GM21723 (cell line): ENCODE results near the gene MYO19.
"Not testable (repeated sequence)": the region's sequence is repeated elsewhere in the genome, so short reads cannot be mapped to it uniquely, and the experiment has no call there.

Source experiments
- ATAC-seq: cut with Tn5 transposase; IDR thresholded peaks from one replicate; pipeline ENCODE4 v1.9.1; 2021; ENCODE audit warnings: mild to moderate bottlenecking, moderate library complexity; ENCODE audit not compliant: unreplicated experiment

Gene MYO19

DNA sequence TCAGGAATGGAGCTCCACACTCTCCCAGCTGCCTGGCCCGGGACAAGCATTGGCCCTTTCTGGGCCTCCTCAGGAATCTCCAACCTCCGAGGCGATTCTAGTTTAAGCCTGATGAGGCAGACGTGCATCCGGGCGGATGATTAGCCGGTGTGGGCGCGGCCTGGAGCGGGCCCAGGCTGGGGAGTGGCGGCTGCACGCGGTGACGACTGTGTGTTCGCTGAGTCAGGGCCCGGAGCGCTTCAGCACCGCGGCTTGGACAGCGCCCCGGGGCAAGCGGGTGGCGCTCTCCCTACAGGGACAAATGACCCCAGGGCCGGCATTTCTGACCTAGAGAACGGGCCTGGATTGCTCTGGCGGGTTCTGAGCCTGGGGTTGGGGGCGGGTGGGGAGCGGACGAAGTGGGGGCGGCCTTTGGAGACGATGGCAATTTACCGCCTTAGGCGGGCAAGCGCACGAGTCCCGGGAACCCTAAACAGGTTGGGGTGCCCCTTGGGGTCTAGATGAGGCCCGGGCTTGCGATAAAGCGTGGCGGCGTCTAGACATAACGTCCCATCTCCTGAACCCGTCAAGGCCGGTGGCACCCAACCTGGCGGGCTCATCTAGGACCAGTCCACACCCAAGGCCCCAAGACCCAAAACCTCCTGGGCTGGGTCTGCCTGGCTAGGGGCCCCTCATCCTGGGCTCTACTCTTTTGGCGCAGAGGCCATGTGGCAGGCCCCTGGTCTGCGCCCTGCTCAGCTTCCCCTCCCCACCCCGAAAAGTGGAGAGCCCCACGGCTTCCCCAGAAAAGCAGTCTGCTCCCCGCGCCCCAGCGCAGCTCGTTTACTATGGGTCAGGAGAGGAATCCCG is 70.5 kb downstream of the MYO19 start:
- ATAC-seq = no peak

DNA sequence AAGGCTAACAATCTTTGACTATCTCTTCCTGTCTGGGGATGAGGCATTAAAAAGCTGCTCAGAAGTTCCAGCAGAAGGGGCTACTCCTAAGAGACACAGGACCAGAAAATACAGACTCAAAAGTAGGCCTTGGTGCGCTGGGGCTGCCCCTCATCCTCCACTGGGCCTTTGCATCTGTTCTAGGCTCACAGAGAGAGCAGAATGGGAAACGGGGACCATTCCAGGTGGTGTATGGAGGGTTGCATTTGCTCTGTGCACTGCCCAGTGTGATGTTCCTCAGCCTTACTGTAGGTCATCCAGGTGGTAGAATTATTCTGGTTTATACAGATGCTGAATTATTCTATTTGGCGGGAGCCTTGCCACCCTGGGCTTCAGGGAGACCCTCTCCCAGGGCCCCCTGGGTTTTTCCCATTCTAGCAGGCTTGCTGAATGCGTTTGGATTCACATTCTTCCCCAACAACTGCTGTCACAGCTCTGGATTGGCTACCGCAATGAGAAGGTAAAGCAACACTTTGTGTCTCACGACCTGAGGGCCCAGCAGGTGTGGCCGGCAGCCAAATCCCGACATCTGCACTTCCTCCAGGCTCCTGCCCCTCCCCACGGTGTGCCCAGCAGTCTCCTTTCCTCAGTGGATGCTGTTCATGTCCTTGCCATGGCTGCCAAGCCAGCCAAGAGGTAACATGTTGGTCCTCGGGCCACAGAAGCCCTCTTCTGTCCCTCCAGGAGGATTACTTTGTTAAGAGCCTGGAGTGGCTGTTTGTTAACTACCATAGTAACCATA is 73.1 kb downstream of the MYO19 start:
- no peak for ATAC-seq

- ATAC-seq = no peak
Observed at GRCh38 chr17:36460265-36460937, 74.3 kb downstream of the MYO19 start.

GRCh38 chr17:36459601-36460000 is 75.1 kb downstream of the MYO19 start:
- no peak for ATAC-seq

DNA sequence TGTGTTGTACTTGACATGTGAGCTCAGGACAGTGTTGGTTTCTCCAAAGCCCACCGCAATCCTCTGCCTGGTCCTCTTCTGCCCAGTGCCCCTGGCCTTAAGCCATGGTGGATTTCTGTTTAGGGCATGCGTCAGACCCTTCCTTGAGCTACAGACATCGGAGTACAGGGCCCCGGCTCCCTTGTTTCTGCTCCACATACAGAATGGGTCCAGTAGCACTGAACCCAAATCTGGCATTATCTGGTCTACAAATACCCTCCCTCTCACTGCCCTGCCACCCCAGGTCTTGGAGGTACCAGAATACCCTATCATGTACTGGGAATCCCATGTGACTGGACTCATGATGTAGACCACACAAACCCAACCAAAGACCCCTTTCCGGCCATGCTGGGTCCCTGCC is 75.6 kb downstream of the MYO19 start:
- no peak for ATAC-seq

- not testable (repeated sequence) for ATAC-seq
Observed at GRCh38 chr17:36457701-36458100, 77.0 kb downstream of the MYO19 start.

DNA sequence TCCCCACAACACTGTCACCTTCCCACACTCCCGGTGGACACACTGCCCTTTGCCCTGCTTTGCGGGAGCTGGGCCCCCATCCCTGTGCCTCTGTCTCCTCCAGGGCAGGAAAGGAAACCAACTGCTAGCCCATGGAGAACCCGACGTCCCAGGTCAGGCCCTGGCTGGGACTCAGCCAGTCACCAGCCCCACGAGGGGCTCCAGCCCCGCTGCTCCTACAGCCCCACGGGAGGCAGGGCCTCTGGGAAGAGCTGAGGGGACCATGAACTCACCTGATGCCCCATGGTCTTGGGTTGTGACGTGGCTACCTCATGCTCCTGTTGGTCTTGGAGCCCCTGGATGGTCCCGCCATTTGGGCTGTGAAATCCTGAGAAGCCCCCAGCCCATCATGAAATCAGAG is 81.8 kb downstream of the MYO19 start:
- ATAC-seq = not testable (repeated sequence)

DNA sequence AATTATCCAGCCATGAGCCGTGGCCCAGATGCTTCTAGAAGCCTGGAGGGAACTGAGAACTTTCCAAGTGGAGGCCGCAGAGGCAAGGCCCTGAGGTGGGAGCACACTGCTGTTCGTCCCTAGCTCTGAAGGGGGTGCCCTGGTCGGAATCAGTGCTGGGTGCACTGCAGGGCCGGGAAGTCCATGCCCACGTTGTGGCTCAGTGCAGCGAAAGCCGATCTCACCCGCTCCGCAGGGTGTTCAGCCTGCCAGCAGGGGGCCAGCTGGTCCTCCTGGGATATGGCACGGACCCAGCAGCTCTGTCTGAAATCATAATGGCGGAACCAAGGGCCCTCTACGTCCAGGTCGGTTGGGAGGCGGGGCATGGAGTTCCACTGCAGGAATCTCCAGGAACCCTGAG is 84.7 kb downstream of the MYO19 start:
- ATAC-seq = not testable (repeated sequence)
